Tibial nerve (tissue), 4 donors: ENCODE results near the gene ECM1. TPM values are rescaled to one million over a fixed set of nuclear protein-coding genes. Genes with fewer than 3 reads are reported as not detected.

Experiments used
- DNase-seq, 2 donors: peaks; one replicate each; pipeline ENCODE4 v3.0.0-alpha.2; 2019; ENCODE audit warnings: low spot score in 2 of 2
- H3K27ac ChIP-seq, 4 donors: fragments of 200-600 bp; sonication (generic) in 3 of 4; one replicate each; pipeline ENCODE4 v1.5.1; 2017 to 2019; ENCODE audit warnings: mild to moderate bottlenecking in 1 of 4
- H3K27me3 ChIP-seq, 2 donors: fragments of 200-600 bp; sonication (generic) in 1 of 2; one replicate each; pipeline versions ENCODE4 v1.5.1 to v1.6.0; 2017 to 2019
- H3K36me3 ChIP-seq, 3 donors: fragments of 200-600 bp; sonication (generic); one replicate each; pipeline ENCODE4 v1.5.1; 2018 to 2019
- H3K4me1 ChIP-seq, 4 donors: fragments of 200-600 bp; sonication (generic) in 3 of 4; one replicate each; pipeline ENCODE4 v1.5.1; 2017 to 2019
- H3K4me3 ChIP-seq, 4 donors: fragments of 200-600 bp; sonication (generic) in 3 of 4; one replicate each; pipeline ENCODE4 v1.5.1; 2017 to 2019; ENCODE audit warnings: mild to moderate bottlenecking in 1 of 4, moderate library complexity in 1 of 4
- H3K9me3 ChIP-seq, 4 donors: fragments of 200-600 bp; sonication (generic) in 3 of 4; one replicate each; pipeline ENCODE4 v1.5.1; 2017 to 2019
- CTCF ChIP-seq, 5 experiments: fragments of 200-600 bp in 3 of 5; fragments of 450-650 bp in 2 of 5; sonication (generic) in 3 of 5; IDR thresholded peaks; one replicate each; pipeline ENCODE4 v1.5.1; 2016 to 2019; ENCODE audit warnings: antibody characterized with exemption in 5 of 5, mild to moderate bottlenecking in 3 of 5, moderate library complexity in 2 of 5
- EP300 ChIP-seq, 2 donors: sonication (generic); formaldehyde crosslinking; IDR thresholded peaks; one replicate each; pipeline ENCODE4 v1.6.1; 2017; ENCODE audit warnings: antibody characterized with exemption in 2 of 2, mild to moderate bottlenecking in 1 of 2
- POLR2A ChIP-seq, 2 donors: fragments of 450-650 bp; IDR thresholded peaks; one replicate each; pipeline ENCODE4 v1.6.1; 2017; ENCODE audit warnings: antibody characterized with exemption in 2 of 2, mild to moderate bottlenecking in 2 of 2, moderate library complexity in 2 of 2
- WGBS, 2 donors: methylation state at CpG; one replicate each; pipeline ENCODE4 v1.1.5; 2018; 5-methylcytosine and 5-hydroxymethylcytosine counted together
- total RNA-seq, 4 donors: library from RNA; depleted of rRNA; stranded (reverse); fragments of >200 nt; gene quantifications; one replicate each; pipeline ENCODE4 v1.1.0, GENCODE V29; 2016

The ECM1 gene
- total RNA-seq, 4 donors from 2014 or later: 10.1 to 32.2 (median 15.0) TPM

GRCh38 chr1:150555198-150555970 is 47.5 kb downstream of the ECM1 start:
- peaks cover 3 to 90% (median 47%) of the 10 kb centered on the region in 4 donors for H3K4me1 ChIP-seq
- no peaks in the 10 kb centered on the region for H3K27me3 ChIP-seq
- DNase-seq: no peak
- H3K9me3 ChIP-seq: no peaks in the 10 kb centered on the region
- peak overlapping the region in 1 of 4 donors; percentile 96 for H3K27ac ChIP-seq
- H3K4me3 ChIP-seq: no peak overlapping the region
- 86 to 87% methylated on average over 19 of the region's 19 CpGs for WGBS, 2 donors
- H3K36me3 ChIP-seq: peaks cover 0 to 40% (median 0%) of the 10 kb centered on the region in 3 donors
- no peak for TF ChIP-seq CTCF (IDR thresholded peaks at IDR 0.05)
- TF ChIP-seq EP300 (IDR thresholded peaks at IDR 0.05): no peak
- TF ChIP-seq POLR2A (IDR thresholded peaks at IDR 0.05): no peak

GRCh38 chr1:150555971-150556865 is 48.3 kb downstream of the ECM1 start:
- Histone ChIP-seq H3K27me3 (no peaks in the 10 kb centered on the region), H3K9me3 (no peaks in the 10 kb centered on the region), H3K36me3 (peaks cover 0 to 40% (median 0%) of the 10 kb centered on the region in 3 donors), H3K4me1 (peaks cover 5 to 86% (median 47%) of the 10 kb centered on the region in 4 donors), H3K4me3 (no peak overlapping the region), H3K27ac (peak overlapping the region in 2 of 4 donors; percentile 35 to 100)
- TF ChIP-seq CTCF (IDR thresholded peaks at IDR 0.05) (no peak), POLR2A (IDR thresholded peaks at IDR 0.05) (no peak)
- 58 to 63% methylated on average over 19 to 24 of the region's 26 CpGs for WGBS, 2 donors
- DNase-seq: no peak

- no peak for TF ChIP-seq CTCF (IDR thresholded peaks at IDR 0.05)
- TF ChIP-seq EP300 (IDR thresholded peaks at IDR 0.05): no peak
- no peak for TF ChIP-seq POLR2A (IDR thresholded peaks at IDR 0.05)
- H3K27me3 ChIP-seq: no peaks in the 10 kb centered on the region
- no peaks in the 10 kb centered on the region for H3K9me3 ChIP-seq
- H3K36me3 ChIP-seq: peaks cover 0 to 40% (median 0%) of the 10 kb centered on the region in 3 donors
- peaks cover 5 to 78% (median 43%) of the 10 kb centered on the region in 4 donors for H3K4me1 ChIP-seq
- no peak for DNase-seq
- peak overlapping the region in 2 of 4 donors; percentile 35 to 100 for H3K27ac ChIP-seq
- WGBS, 2 donors: 80 to 86% methylated on average over 22 to 24 of the region's 26 CpGs
- H3K4me3 ChIP-seq: no peak overlapping the region
Observed at GRCh38 chr1:150557065-150557600, 49.2 kb downstream of the ECM1 start.

- Histone ChIP-seq H3K9me3 (no peaks in the 10 kb centered on the region), H3K4me3 (no peak overlapping the region), H3K27ac (peak overlapping the region in 2 of 4 donors; percentile 97 to 100), H3K36me3 (peaks cover 0 to 40% (median 0%) of the 10 kb centered on the region in 3 donors), H3K4me1 (peaks cover 5 to 78% (median 43%) of the 10 kb centered on the region in 4 donors), H3K27me3 (no peaks in the 10 kb centered on the region)
- 83 to 88% methylated on average over 11 to 15 of the region's 15 CpGs for WGBS, 2 donors
- DNase-seq: no peak
- TF ChIP-seq EP300 (IDR thresholded peaks at IDR 0.05): no peak
- no peak for TF ChIP-seq POLR2A (IDR thresholded peaks at IDR 0.05)
- no peak for TF ChIP-seq CTCF (IDR thresholded peaks at IDR 0.05)
Observed at GRCh38 chr1:150557813-150558212, 49.9 kb downstream of the ECM1 start.
